DOHH2 (cell line): Measurements from ENCODE around the gene C2CD4B.

Experiments
- EZH2phosphoT487 ChIP-seq: fragments of 200-600 bp; sonication (generic); IDR thresholded peaks from 2 replicates; pipeline ENCODE4 v1.6.1; 2017; ENCODE audit warnings: borderline replicate concordance, mild to moderate bottlenecking, antibody characterized with exemption, low read length, moderate library complexity, mixed read lengths
- TF ChIP-seq, protein P1 (sequence below): fragments of 200-600 bp; sonication (generic); IDR thresholded peaks from one replicate; pipeline ENCODE4 v1.5.1; 2014; ENCODE audit warnings: antibody characterized with exemption, mild to moderate bottlenecking, low read depth, low read length; ENCODE audit not compliant: poor library complexity, severe bottlenecking

DNA sequence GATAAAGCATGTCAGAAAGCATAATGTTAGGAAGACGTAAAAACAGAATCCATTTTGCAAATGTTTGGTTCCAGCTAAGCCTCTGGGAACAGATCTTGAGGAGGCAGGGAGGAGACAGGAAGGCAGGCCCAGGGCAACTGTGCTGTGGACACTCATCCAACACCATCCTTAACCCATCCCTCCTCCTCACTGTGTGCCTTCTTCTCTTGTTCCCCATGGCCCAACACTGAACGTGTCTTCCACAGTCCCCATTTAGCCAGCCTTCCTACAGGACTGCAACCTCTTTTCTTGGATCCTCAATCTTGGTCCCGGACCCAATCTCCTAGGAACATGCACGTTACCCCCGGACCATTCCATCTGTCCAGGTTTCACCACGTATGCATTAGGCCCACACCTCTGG lies 15.4 kb downstream of the C2CD4B start:
- TF ChIP-seq, protein P1, sequence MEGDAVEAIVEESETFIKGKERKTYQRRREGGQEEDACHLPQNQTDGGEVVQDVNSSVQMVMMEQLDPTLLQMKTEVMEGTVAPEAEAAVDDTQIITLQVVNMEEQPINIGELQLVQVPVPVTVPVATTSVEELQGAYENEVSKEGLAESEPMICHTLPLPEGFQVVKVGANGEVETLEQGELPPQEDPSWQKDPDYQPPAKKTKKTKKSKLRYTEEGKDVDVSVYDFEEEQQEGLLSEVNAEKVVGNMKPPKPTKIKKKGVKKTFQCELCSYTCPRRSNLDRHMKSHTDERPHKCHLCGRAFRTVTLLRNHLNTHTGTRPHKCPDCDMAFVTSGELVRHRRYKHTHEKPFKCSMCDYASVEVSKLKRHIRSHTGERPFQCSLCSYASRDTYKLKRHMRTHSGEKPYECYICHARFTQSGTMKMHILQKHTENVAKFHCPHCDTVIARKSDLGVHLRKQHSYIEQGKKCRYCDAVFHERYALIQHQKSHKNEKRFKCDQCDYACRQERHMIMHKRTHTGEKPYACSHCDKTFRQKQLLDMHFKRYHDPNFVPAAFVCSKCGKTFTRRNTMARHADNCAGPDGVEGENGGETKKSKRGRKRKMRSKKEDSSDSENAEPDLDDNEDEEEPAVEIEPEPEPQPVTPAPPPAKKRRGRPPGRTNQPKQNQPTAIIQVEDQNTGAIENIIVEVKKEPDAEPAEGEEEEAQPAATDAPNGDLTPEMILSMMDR, result no peak
- no peak for TF ChIP-seq EZH2phosphoT487
